ENCODE measurements around the gene NPTX1.

Gene NPTX1

DNA sequence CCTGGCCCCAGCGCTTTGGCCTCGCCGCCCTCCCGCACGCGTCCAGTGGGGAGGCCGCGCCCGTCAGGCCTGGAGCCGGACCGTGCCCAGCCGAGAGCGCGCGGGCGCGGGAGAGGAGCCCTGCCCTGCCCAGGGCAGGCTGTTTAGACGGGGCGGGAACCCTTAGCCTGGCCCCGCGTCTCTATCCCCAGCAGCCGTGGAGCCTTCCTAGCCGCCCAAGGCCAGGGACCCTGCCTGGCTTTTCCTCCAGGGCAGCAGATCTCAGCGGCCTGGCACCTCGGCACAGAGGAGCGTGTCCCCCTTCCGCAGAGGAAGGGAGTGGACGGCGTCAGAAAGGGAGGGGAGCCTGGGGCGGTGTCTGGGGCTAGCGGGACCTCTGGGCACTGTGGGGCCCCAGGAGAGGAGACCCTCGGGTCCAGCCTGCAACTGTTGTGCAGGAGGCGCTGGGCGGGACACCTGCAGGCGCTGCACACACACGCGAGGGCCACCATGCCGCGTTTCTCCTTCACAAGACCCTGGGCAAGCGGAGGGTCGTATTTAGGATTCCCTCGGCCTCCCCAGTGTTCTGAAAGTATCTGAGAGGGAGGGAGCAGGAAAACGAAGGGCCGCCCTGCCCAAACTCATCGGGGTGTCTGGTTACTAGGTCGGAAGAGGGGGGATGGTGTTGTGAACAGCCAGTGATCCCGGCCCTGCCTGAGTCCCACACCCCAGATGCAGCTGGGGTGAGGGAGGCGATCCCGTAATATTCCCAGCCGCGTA, 2.3 kb upstream of the NPTX1 start:
- DNase-seq (ENCODE audit: low spot score), result no peak

DNA sequence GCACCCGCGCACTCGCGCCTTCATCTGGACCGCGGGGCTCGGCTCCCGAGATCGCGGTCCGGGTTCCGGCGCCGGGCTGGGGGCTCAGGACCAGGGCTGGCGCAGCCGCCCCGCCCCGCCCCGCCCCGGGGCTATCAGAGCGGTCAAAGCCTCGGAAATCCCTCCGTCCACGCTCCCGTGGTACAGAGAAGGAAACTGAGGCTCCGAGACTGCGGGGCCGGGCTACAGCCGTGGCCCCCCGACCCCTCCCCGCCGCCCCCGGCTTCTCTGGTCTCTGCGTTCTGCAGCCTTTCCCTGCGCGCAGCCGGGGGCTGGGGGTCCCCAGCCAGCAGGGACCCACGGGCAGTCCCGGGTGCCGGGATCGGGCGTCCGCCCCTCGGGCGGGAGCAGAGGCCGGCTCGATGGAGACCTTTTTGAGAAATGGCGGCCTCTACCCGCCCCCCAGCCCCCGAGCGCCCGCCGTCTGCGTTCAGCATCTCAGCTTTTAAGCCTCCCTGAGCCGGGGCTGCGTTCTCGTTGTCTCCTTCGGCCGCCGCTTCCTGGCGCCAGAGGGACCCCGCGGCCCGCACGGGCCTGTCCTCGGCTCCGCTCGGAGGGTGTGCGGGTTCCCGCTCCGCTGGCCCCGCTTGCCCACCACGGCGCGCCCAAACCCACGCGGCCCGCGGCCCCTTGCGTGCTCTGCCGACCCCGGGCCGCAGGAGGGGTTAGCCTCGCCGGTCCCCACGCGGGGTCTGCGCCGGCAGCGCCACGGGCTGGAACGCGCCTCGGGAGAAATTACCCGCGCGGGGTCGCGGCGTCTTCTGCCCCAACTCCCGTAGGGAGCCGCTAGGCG, 1.5 kb upstream of the NPTX1 start:
- no peak for DNase-seq (ENCODE audit: low spot score)

DNA sequence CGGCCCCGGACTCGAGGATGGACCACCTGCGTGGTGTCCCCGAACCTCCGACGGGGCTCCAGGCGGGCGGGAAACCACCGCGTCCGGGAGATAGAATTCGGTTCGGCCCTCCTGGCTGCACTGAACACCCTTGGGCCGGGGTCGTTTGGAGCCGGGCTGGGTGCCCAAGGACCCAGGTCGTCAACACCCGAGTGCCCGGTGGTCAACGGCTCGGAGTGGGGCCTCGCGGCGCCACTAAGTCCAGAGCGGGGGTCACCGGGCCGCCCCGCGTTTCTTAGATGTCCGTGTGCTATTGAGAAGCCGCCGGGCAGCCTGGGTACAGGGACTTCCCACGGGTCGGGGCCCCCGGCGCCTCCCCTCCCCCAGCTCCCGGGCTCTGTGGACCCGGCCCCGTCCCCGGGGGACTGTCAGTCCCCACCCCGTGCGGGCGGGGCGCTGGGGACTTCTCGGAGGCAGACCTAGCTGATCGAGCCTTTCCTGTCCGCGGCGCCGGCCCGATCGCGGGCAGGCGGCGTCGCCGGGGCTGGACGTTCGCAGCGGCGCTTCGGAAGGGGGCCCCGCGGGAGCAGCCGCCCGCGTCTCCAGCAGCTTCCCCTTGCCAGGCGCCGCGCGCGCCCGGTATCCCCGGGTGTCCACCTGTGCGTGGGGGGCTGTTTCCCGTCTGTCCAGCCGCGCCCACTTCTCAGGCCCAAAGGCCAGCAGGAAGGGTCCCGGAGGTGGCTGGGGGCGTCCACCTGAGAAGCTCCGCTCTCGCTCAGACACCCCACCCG, 655 bp upstream of the NPTX1 start:
- no peak for DNase-seq (ENCODE audit: low spot score)

DNA sequence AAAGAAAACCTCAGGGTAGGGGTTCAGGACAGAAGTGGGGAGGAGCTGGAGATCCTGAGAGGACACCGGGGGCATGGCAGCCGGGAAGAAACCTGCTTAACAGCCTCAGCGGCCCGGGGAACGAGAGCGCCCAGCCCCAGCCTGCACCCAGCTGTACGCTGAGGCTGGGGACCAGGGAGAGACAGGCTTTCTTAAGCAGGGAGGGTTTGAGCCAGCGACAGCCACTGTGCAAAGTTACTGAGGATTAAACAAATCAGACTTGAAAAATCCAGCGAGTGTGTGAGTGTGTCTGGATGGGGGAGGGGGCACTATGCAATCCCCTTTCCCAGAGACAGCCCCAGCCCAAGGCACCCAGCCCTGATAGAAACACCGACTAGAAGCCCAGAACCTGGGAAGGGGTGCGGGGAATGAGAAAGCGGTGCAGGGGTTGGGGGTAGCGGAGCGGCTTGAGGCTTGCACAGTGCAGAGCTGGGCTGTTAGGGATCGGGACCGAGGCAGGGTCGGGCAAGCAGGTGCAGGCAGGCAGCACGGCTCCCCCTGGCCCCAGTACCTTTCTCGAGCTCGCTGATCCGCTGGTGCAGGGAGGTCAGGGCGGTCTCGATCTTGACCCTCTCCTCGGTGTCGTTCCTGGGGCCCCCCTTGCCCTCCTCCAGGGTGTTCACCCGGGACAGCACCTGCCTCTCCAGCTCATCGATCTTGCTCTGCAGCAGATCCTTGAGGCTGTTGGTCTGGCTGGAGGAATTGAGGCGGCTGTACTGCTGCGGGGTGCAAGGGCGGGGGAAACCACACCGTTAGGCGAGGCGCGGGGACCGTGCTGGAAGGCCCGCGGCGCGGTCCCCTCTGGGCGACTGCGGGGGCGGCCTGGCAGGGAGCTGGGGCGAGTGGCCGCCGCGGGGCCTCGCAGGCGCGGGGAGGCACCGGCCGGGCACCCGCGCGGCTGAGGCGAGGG, 1.2 kb downstream of the NPTX1 start:
- DNase-seq (ENCODE audit: low spot score), result no peak

DNA sequence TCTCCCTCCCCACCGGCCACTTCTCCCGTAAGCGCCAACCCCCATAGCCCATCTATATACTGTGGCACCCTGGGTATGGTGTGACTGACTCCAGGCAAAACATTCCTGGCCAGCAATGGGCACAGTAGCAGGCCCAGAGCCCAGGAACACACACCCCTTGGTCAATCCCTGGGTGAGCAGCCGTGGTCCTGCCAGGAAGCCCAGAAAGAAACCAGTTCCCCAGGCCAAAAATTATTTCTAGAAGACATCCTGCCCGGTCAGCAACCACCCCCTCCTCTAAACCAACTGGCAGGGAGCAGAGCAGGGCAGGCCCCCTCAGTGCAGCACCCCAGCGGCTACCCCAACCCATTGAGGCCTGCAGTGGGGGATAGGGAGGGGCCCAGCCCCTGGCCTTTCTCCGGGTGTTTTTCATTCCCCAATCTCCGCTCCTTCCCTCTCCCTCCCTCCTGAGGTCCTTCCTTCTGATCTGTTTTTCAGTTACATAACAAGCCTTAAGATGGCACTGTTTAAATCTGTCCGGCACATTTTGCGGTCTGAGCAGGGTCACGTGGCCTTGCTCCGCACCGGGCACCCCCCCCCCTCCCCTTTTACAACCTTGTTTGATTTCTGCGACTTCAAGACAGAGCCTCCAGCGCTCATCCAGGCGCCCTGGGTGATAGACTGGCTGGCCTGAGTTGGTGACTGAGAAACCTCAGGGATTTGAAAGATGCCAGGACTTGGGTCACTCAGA, 2.0 kb downstream of the NPTX1 start:
- no peak for DNase-seq (ENCODE audit: low spot score)

DNA sequence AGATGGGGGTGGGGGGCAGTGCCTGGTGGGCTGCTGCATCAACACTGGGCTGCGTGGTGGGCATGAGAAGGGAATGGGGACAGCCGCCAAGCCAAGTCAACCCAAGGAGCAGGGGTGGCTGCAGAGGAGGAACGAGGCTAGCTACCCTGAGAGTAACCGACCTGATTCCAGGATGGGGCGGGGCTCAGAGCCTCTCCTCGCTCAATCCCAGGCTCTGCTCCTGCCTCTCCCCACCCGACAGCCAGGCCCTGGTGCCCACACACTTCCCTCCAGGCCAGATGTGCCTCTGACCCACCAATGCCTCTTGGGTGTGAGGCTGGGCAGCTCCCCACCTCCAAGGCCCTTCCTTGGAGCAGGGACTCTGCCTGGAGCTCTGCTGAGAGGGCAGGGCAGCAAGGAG, 2.7 kb downstream of the NPTX1 start:
- DNase-seq (ENCODE audit: low spot score), result no peak

DNA sequence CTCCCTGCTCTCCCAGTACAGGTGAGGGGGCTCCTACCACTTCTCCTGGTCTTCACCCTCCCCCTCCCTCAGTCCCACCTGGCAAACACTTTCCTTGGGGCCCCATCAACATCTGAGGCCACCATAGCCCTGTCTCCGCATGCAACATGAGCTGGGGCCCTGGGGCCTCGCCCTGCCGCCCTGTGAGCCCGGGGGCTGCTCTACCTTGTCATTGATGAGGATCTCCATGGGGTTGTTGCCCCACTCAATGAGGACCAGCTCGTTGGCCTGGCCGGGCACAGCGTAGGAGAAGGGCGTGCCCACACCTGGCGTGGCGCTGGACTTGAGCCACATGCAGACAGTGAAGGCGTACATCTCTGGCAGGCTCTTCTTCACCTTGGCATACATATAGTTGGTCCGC, 3.4 kb downstream of the NPTX1 start:
- DNase-seq (ENCODE audit: low spot score), result no peak

DNA sequence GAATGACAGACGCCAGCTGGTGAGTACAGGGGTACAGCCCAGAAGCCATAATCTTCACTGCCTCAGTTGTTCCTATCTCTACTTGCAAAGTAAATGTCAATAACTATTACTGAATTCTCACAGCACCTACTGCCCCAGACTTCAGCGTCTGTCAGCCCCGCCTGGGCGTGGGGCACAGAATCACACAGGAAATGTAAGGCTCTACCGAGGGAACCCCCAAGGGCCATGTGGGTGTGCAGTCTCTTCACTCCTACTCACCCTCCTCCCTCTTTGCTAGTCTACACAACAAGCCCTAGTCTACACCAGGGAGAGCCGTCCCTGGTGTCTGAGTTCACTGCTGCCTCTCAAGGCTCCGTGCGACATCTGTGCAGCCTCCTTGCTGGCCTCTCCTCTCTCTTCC, 4.5 kb downstream of the NPTX1 start:
- DNase-seq (ENCODE audit: low spot score), result no peak

DNA sequence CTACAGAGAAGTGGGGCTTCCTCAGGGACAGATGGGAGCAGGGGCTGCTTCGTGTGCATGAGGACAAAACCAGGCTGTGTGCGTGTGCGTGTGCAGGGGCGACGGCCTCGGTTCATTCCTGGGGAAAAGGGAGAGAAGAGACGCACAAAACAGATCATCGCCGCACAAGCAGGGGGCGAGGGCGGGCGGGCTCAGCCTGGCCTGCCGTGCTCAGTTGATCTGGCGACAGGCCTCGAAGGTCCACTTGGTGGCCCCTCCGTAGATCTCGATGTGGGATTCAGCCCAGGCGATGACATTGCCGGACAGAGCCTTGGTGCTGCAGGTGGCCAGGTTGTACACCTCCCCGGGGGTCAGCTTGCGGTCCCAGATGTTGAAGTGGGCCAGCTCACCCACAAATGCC, 5.8 kb downstream of the NPTX1 start:
- no peak for DNase-seq (ENCODE audit: low spot score)

DNA sequence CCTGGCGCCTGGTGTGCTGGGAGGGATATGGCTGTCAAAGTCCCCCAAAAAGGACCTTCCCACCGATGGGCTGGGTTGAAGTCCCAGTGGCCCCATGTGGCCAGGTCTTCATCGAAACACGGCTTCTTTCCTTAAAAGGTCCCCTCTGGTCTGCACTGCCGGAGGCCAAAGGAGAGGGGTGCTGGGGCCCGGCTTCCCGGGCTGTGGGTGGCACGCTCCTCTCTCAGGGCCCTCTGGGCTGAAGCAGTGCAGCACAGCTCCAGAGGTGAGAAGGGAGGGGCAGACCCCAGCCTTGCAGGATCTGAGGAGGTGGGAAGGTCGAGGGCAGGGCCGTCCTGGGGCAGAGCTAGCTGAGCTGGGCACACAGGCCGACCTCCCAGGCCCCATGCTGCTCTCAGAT, 6.7 kb downstream of the NPTX1 start:
- DNase-seq (ENCODE audit: low spot score), result no peak

DNA sequence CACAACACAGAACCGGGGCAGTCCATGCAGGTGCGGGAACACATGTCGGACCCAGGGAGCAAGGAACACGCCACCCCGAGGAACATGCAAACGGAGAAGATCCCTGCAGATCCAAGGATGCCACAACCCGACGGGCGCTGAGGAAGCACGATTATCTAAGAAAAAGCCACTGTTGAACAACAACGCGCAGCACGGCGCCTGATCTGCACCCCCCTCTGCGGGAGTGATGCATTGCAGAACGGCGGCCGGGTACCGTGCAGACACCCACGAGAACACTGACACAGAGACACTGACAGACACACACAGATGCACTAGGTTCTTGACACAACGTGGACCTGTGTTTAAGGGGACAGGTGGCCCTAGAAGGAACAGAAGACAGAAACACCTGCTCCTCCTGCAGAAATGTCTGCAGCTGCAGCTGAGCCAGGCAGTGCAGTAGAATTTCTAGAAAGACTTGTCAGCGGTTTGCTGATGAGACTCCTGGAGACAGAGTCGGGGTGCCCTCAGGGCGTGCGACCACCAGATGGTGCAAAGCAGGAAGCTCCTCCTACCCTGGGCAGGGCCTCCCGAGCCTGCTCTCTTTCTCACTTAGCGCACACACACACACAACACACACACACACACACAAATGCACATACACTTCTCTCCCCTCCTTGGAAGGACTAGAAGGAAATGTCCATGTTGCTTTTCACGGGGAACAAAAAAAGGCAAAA, 7.5 kb downstream of the NPTX1 start:
- no peak for DNase-seq (ENCODE audit: low spot score)

DNA sequence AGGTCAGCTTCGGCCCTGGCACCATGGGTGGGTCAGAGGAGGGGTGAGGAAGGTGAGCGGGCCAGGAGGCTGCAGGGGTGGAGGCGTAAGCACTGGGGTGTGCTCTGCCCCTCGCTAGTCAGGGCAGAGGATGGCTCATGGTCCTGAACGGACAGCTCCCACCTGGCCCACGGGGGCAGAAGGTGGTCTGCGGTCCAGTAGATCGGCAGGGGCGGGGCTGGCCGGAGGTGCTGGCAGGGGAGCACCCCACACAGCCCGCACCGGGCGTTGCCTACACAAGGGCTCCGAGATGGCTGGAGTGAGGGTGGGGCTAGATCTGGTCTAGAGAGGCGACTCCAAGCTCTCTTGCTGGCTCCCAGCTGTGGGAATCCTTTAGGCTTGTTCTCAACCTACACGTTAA, 8.2 kb downstream of the NPTX1 start:
- DNase-seq (ENCODE audit: low spot score), result no peak

DNA sequence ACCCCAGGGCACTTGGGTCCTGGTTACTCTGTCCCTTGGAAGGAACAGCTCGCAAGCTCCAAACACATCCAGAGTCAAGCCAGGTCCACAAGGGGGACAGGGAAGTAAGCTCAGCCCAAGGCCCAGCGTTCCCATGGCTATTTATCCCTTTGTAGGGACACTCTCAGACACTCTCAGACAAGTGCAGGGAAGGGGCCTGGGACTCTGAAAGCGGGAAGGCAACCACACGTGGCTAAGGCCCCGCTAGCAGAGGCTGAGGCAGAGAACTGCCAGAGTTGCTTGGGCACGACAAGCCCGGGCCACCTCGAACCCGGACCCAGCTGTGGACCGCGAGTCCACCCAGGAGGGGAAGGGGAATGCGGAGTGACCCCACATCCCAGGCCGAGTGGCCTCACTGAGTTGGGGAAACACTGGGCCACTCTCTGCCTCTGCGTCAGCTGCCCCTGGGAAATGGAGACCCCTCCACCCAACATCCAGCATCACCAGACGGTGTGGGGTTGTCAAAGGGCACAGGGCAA, 10.2 kb downstream of the NPTX1 start:
- DNase-seq (ENCODE audit: low spot score), result no peak

DNA sequence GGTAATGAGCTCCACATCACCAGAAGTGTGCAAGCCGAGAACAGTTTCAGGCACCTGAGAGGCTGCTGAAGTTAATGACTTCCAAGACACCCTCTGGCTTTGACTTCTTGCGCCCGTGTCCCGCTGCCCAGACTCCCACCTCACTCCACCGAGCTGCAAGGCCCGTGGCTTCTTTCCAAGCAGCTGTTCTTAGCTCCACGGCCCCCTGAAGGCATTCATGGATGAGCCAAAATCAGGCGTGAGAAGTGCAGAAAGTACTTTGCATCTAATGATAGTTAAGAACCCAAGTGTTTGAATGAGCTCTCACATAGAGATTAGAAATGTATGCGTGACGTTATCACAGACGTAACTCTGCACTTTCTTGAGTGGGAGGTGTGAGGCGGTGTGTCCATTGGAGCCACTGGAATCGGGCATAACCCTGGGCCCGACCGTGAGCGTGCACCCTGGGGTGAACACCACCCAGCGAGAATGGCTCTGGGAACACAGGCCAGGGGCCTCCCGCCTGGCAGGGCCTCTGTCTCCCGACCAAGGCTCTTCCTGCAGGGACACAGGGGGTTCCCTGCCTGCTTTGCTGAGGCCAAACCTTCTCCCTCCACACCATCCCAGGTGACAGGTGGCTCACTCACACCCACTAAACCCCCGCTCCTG, 11.0 kb downstream of the NPTX1 start:
- no peak for DNase-seq (ENCODE audit: low spot score)

DNA sequence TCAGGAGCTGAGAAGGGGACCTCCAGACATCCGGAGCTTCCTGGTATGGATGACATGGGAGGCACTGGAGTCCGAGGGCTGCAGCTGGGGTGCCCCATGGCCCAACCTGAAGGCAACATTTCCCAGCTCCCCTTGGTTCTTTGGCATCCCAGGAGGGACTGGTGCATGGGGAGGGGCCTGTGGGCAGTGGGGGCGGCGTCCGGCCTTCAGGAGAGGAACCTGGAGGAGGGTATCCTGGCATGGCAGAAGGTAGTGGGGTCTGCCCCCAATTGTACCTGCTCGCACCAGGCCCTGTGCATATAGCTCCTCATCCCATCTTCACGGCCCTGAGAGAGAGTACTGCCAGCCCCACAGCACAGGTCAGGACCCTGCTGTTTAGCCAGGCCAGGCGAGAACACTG, 11.9 kb downstream of the NPTX1 start:
- DNase-seq (ENCODE audit: low spot score), result no peak

DNA sequence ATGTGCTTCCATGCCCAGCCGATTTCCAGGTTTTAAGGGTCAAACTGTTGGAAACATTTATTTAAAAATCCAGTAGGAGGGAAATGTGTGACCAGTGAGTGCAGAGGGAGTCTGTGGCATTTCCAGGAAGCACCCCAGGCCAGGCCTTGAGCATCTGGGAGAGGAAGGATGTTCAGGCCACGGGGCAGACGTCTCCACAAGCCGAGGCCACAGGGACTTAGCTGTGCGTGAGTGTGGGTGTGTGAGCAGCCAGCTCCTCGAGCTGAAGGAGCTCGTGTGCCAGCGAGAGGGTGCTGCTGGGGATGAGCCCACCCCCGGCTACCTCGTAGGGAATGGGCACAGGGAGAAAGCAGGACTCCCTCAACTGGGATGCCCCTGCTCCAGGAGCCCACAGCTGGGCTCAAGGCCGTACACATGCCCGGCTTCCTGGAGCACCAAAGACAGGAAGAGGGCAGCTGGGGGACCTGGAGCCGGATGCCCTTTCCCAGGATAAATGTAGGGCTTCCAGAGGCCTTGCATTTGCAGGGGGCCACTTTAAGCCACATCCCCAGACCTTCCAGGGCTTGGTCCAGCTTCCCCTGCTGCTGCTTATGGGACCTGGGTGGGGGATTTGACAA, 12.5 kb downstream of the NPTX1 start:
- no peak for DNase-seq (ENCODE audit: low spot score)

DNA sequence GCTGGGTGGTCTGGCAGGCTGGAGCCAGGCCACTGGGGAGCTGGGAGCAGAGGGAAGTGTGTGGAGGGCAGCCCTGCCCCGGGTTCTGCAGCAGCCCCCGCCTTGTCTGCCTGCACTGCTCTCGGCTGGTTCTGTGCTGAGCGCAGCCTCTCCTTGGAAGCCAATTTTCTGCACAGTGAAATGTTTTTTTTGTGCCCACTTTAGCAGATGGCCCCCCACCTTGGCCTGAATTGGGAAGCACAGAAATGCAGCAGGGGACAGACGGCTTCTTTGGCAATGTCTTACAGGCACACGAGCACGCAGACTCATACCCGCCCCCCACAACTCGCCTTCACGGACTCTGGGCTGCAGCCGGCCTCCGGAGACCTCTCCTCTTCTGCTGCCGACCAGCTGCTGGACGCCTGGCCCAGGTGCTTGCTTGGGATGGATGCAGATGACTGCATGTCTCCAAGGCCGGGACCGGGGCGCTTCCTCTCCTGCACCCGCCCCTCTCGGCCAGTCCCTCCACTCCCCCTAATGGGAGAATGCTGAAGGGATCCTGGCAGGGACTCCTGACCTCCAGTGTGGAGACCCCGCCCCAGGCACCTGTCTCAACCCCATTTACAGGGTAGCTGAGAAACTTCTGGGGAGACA, 14.8 kb downstream of the NPTX1 start:
- no peak for DNase-seq (ENCODE audit: low spot score)

DNA sequence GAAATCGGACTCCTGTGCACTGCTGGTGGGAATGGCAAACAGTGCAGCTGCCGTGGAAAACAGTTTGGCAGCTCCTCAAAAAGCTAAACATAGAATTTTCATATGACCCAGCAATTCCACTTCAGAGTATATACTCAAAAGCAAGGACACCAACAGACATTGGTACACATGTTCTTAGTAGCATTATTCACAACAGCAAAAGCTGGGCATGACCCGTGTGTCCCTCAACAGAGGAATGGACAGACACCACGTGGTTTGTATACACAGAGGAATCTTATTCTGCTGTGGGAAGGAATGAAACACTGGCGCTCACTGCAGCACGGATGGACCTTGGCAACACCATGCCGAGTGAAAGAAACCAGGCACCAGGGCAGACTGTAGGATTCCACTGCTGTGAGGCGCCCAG, 16.0 kb downstream of the NPTX1 start:
- DNase-seq (ENCODE audit: low spot score), result no peak

DNA sequence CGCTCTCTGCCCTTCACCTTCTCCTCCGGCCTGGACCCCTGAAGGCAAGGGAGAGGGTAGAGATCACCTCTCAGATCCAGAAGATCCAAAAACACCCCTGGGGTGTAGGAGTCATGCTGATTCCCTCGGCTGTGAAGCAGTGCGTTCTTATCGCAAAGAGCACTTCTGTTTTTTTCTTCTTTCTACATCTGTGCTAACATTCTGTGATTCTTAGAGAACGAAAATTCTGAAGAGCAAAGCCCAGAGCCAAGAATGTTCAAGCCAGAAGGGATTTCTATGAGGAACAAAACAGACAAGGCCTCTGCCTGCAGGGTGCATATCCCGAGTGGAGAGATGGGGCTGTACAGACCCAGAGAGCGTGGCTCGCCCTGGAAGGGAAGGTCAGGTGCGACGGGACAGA, 17.2 kb downstream of the NPTX1 start:
- DNase-seq (ENCODE audit: low spot score), result no peak

All from germinal center (tissue), 1 donor.